HL-60 (cell line): Measurements from ENCODE around the gene OXTR.

Source experiments
- DNase-seq, 2 experiments: peaks; one replicate each; pipeline ENCODE4 v3.0.0-alpha.2; 2010 to 2020; ENCODE audit warnings: low read depth in 1 of 2, low spot score in 1 of 2
- H3K27ac ChIP-seq: fragments of 250-450 bp; sonication (Bioruptor Pico); replicated peaks from 2 replicates; pipeline ENCODE4 v1.5.1; 2020; ENCODE audit warnings: mild to moderate bottlenecking, moderate library complexity
- H3K27me3 ChIP-seq: fragments of 250-450 bp; sonication (Bioruptor Pico); 2 replicates; pipeline ENCODE4 v1.5.1; 2021; ENCODE audit warnings: mild to moderate bottlenecking, moderate library complexity; ENCODE audit not compliant: insufficient read depth, poor library complexity, severe bottlenecking
- H3K4me3 ChIP-seq: replicated peaks from 2 replicates; pipeline ENCODE4 v1.5.1; 2011; ENCODE audit warnings: mild to moderate bottlenecking, control low read depth, low read length; ENCODE audit not compliant: insufficient read depth
- CTCF ChIP-seq: IDR thresholded peaks from one replicate; pipeline ENCODE4 v1.5.1; 2011; ENCODE audit warnings: low read length, control low read depth, inconsistent platforms; ENCODE audit not compliant: insufficient read depth
- GABPA ChIP-seq: IDR thresholded peaks from 2 replicates; pipeline ENCODE4 v1.6.1; 2012; ENCODE audit warnings: low read depth
- POLR2AphosphoS5 ChIP-seq: IDR thresholded peaks from 2 replicates; pipeline ENCODE4 v1.6.1; 2012; ENCODE audit warnings: low read depth
- SPI1 ChIP-seq: IDR thresholded peaks from 2 replicates; pipeline ENCODE4 v1.6.1; 2012; ENCODE audit warnings: low read depth, mild to moderate bottlenecking, borderline replicate concordance
- TF ChIP-seq, protein P1 (sequence below): IDR thresholded peaks from 2 replicates; pipeline ENCODE4 v1.6.1; 2012; ENCODE audit warnings: low read depth; ENCODE audit not compliant: insufficient replicate concordance

Gene OXTR

GRCh38 chr3:8734137-8734878, 35.1 kb downstream of the OXTR start:
- Histone ChIP-seq H3K27ac (no peak overlapping the region), H3K27me3 (no peaks in the 10 kb centered on the region), H3K4me3 (no peak overlapping the region)
- TF ChIP-seq, protein P1, sequence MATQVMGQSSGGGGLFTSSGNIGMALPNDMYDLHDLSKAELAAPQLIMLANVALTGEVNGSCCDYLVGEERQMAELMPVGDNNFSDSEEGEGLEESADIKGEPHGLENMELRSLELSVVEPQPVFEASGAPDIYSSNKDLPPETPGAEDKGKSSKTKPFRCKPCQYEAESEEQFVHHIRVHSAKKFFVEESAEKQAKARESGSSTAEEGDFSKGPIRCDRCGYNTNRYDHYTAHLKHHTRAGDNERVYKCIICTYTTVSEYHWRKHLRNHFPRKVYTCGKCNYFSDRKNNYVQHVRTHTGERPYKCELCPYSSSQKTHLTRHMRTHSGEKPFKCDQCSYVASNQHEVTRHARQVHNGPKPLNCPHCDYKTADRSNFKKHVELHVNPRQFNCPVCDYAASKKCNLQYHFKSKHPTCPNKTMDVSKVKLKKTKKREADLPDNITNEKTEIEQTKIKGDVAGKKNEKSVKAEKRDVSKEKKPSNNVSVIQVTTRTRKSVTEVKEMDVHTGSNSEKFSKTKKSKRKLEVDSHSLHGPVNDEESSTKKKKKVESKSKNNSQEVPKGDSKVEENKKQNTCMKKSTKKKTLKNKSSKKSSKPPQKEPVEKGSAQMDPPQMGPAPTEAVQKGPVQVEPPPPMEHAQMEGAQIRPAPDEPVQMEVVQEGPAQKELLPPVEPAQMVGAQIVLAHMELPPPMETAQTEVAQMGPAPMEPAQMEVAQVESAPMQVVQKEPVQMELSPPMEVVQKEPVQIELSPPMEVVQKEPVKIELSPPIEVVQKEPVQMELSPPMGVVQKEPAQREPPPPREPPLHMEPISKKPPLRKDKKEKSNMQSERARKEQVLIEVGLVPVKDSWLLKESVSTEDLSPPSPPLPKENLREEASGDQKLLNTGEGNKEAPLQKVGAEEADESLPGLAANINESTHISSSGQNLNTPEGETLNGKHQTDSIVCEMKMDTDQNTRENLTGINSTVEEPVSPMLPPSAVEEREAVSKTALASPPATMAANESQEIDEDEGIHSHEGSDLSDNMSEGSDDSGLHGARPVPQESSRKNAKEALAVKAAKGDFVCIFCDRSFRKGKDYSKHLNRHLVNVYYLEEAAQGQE: no peak
- no peak for DNase-seq

GRCh38 chr3:8733332-8734094, 35.9 kb downstream of the OXTR start, which contains the start of gene CAV3:
Gene CAV3, plus strand, starts transcription at chr3:8733802. Its CDS starts 75 bp downstream, at chr3:8733877.
- no peak within 1 kb of the TSS for H3K27ac ChIP-seq
- H3K27me3 ChIP-seq: no peaks in the 10 kb centered on the region
- no peak for DNase-seq
- no peak within 1 kb of the TSS for H3K4me3 ChIP-seq
- TF ChIP-seq CTCF (no peak), POLR2AphosphoS5 (no peak), SPI1 (no peak), GABPA (no peak)
- TF ChIP-seq, protein P1: no peak

DNA sequence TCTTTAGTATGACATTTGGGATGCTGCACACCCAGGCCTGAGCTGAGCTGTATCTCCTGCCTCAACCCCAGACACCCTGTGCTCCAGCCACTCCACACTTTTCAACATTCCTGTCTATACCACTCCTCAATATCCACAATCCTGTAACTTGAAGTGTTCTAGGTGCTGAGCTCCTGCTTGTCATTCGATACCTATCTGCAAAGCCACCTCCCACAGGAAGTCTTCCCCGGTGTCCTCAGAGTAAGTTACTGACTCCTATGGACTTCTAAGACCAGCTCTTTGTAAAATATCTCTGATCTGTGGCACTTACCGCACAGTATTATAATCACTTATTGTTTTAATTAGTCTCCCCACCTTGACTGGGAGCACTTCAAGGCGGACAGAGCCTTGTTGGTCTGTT, 37.0 kb downstream of the OXTR start:
- TF ChIP-seq, protein P1: no peak
- H3K27ac ChIP-seq: no peak overlapping the region
- DNase-seq: no peak
- H3K27me3 ChIP-seq: no peaks in the 10 kb centered on the region
- no peak overlapping the region for H3K4me3 ChIP-seq

DNA sequence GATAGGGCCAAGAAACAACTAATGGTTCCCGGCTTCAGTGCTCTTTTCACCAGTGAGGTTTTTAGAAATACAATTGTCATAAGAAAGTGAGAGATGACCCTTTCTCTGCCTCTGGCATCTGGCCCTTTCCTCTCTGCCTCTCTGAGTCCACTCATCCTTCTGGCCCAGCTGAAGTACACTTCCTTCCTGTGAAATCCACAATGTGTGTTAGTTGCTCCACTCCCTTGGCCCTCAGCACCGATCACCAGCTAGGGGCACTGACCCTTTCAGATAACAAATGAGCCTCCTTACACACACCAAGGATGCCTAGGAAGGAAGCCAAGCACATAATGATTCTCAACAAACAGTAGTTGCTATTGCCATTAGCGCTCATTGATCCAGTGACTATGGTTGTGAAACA, 38.8 kb downstream of the OXTR start:
- no peak for DNase-seq
- H3K4me3 ChIP-seq: no peak overlapping the region
- H3K27me3 ChIP-seq: no peaks in the 10 kb centered on the region
- TF ChIP-seq CTCF (no peak), GABPA (no peak), POLR2AphosphoS5 (no peak), SPI1 (no peak)
- TF ChIP-seq, protein P1: no peak
- H3K27ac ChIP-seq: no peak overlapping the region
